PC-9 (cell line): Measurements from ENCODE around the gene KDM4D.

Experiments used
- CTCF ChIP-seq: fragments of 200-600 bp; sonication (generic); conservative IDR thresholded peaks from 2 replicates; pipeline ENCODE4 v1.6.1; 2017; ENCODE audit warnings: mixed run types, antibody characterized with exemption, mild to moderate bottlenecking, moderate library complexity
- EZH2 ChIP-seq: fragments of 200-600 bp; sonication (generic); IDR thresholded peaks from 2 replicates; pipeline ENCODE4 v1.8.0; 2017; ENCODE audit warnings: antibody characterized with exemption, low read depth

- TF ChIP-seq CTCF (no peak), EZH2 (no peak)
Observed at GRCh38 chr11:94964934-94965333, 8.6 kb upstream of the KDM4D start.
